CD4-positive, alpha-beta T cell treated with Interleukin-6 for 4 hours (primary cell): Measurements from ENCODE around the gene WFDC8.
A peak's percentile ranks its signal among the peaks of the same experiment; 100 is the strongest.
"Not testable (repeated sequence)": the region's sequence is repeated elsewhere in the genome, so short reads cannot be mapped to it uniquely, and the experiment has no call there.

Experiments
- DNase-seq: peaks from one replicate; pipeline ENCODE4 v3.0.0-alpha.2; 2020; ENCODE audit warnings: mixed read lengths

WFDC8 gene

GRCh38 chr20:45579184-45579583 lies at the start of gene WFDC8:
Gene WFDC8, minus strand, starts transcription at chr20:45579284. Its CDS starts 37 bp downstream, at chr20:45579247.
- DNase-seq: no peak

GRCh38 chr20:45626540-45626939 lies 47.5 kb upstream of the WFDC8 start:
- no peak for DNase-seq

- no peak for DNase-seq
Observed at GRCh38 chr20:45621593-45621992, 42.5 kb upstream of the WFDC8 start.

- DNase-seq: no peak
Observed at GRCh38 chr20:45617591-45617990, 38.5 kb upstream of the WFDC8 start.

- no peak for DNase-seq
Observed at GRCh38 chr20:45612314-45612713, 33.2 kb upstream of the WFDC8 start.

GRCh38 chr20:45611054-45611453 lies 32.0 kb upstream of the WFDC8 start:
- no peak for DNase-seq

- no peak for DNase-seq
Observed at GRCh38 chr20:45607810-45608209, 28.7 kb upstream of the WFDC8 start.

- DNase-seq: no peak
Observed at GRCh38 chr20:45595235-45595634, 16.2 kb upstream of the WFDC8 start.

- DNase-seq: no peak
Observed at GRCh38 chr20:45593498-45593897, 14.4 kb upstream of the WFDC8 start.

GRCh38 chr20:45592574-45593189 lies 13.6 kb upstream of the WFDC8 start:
- DNase-seq: peak; percentile 2

GRCh38 chr20:45589725-45590124 lies 10.6 kb upstream of the WFDC8 start:
- no peak for DNase-seq

- no peak for DNase-seq
Observed at GRCh38 chr20:45588800-45589199, 9.7 kb upstream of the WFDC8 start.

- DNase-seq: not testable (repeated sequence)
Observed at GRCh38 chr20:45585986-45586385, 6.9 kb upstream of the WFDC8 start.

- DNase-seq: not testable (repeated sequence)
Observed at GRCh38 chr20:45584294-45584693, 5.2 kb upstream of the WFDC8 start.

GRCh38 chr20:45583502-45583901 lies 4.4 kb upstream of the WFDC8 start:
- DNase-seq: no peak

GRCh38 chr20:45581702-45582101 lies 2.6 kb upstream of the WFDC8 start:
- DNase-seq: no peak

- DNase-seq: no peak
Observed at GRCh38 chr20:45578231-45578630, 853 bp downstream of the WFDC8 start.

- DNase-seq: no peak
Observed at GRCh38 chr20:45576995-45577394, 2.1 kb downstream of the WFDC8 start.

GRCh38 chr20:45575931-45576330 lies 3.2 kb downstream of the WFDC8 start:
- DNase-seq: no peak

GRCh38 chr20:45569650-45570049 lies 9.4 kb downstream of the WFDC8 start:
- DNase-seq: not testable (repeated sequence)

- no peak for DNase-seq
Observed at GRCh38 chr20:45564760-45565276, 14.3 kb downstream of the WFDC8 start.

GRCh38 chr20:45555198-45555597 lies 23.9 kb downstream of the WFDC8 start:
- no peak for DNase-seq

GRCh38 chr20:45552456-45552855 lies 26.6 kb downstream of the WFDC8 start:
- no peak for DNase-seq

- no peak for DNase-seq
Observed at GRCh38 chr20:45550765-45551164, 28.3 kb downstream of the WFDC8 start.

- no peak for DNase-seq
Observed at GRCh38 chr20:45548410-45548809, 30.7 kb downstream of the WFDC8 start.
